ENCODE measurements around the gene NHSL1. TPM values are rescaled to one million over a fixed set of nuclear protein-coding genes. Genes with fewer than 3 reads are reported as not detected.

NHSL1 gene
- total and polyA plus RNA-seq, 7 donors, result 6.5 to 17.5 (median 8.6) TPM

- Histone ChIP-seq H3K36me3 (peaks cover 0 to 19% (median 4%) of the 10 kb centered on the region in 4 donors), H3K9me3 (no peaks in the 10 kb centered on the region), H3K4me1 (no peaks in the 10 kb centered on the region), H3K4me3 (no peak overlapping the region), H3K27me3 (no peaks in the 10 kb centered on the region), H3K27ac (no peak overlapping the region)
- DNase-seq, result no peak
- TF ChIP-seq EP300 (IDR thresholded peaks at IDR 0.05), result no peak
- intact Hi-C loops (cut with DNase I), result no loop called here
- WGBS, 2 donors, result 96 to 98% methylated on average over 4 of the region's 4 CpGs
Measured at GRCh38 chr6:138420356-138420755, 78.9 kb downstream of the NHSL1 start.

GRCh38 chr6:138419766-138420165 lies 79.5 kb downstream of the NHSL1 start:
- TF ChIP-seq EP300 (IDR thresholded peaks at IDR 0.05) (no peak), POLR2A (IDR thresholded peaks at IDR 0.05) (no peak), CTCF (IDR thresholded peaks at IDR 0.05) (no peak), POLR2AphosphoS5 (IDR thresholded peaks at IDR 0.05) (no peak)
- intact Hi-C loops (cut with DNase I), result no loop called here
- 96 to 98% methylated on average over 3 of the region's 3 CpGs for WGBS, 2 donors
- Histone ChIP-seq H3K36me3 (peaks cover 0 to 19% (median 4%) of the 10 kb centered on the region in 4 donors), H3K27me3 (no peaks in the 10 kb centered on the region), H3K4me3 (no peak overlapping the region), H3K9me3 (no peaks in the 10 kb centered on the region), H3K4me1 (no peaks in the 10 kb centered on the region), H3K27ac (no peak overlapping the region)
- no peak for DNase-seq

GRCh38 chr6:138418118-138418742 lies 81.1 kb downstream of the NHSL1 start:
- H3K9me3 ChIP-seq, result no peaks in the 10 kb centered on the region
- TF ChIP-seq POLR2A (IDR thresholded peaks at IDR 0.05) (no peak), POLR2AphosphoS5 (IDR thresholded peaks at IDR 0.05) (no peak), CTCF (IDR thresholded peaks at IDR 0.05) (no peak), EP300 (IDR thresholded peaks at IDR 0.05) (no peak)
- H3K4me1 ChIP-seq, result no peaks in the 10 kb centered on the region
- intact Hi-C loops (cut with DNase I), result no loop called here
- no peak overlapping the region for H3K4me3 ChIP-seq
- WGBS, 2 donors, result 96 to 97% methylated on average over 3 of the region's 3 CpGs
- no peak overlapping the region for H3K27ac ChIP-seq
- peaks cover 0 to 28% (median 4%) of the 10 kb centered on the region in 4 donors for H3K36me3 ChIP-seq
- DNase-seq, result no peak
- no peaks in the 10 kb centered on the region for H3K27me3 ChIP-seq

- Histone ChIP-seq H3K27me3 (no peaks in the 10 kb centered on the region), H3K4me1 (no peaks in the 10 kb centered on the region), H3K9me3 (no peaks in the 10 kb centered on the region), H3K36me3 (peaks cover 0 to 34% (median 9%) of the 10 kb centered on the region in 4 donors), H3K4me3 (no peak overlapping the region), H3K27ac (no peak overlapping the region)
- 90 to 95% methylated on average over 3 of the region's 3 CpGs for WGBS, 2 donors
- TF ChIP-seq POLR2A (IDR thresholded peaks at IDR 0.05) (no peak), POLR2AphosphoS5 (IDR thresholded peaks at IDR 0.05) (no peak), EP300 (IDR thresholded peaks at IDR 0.05) (no peak), CTCF (IDR thresholded peaks at IDR 0.05) (no peak)
- DNase-seq, result no peak
- intact Hi-C loops (cut with DNase I), result no loop called here
Measured at GRCh38 chr6:138417493-138418117, 81.7 kb downstream of the NHSL1 start.

GRCh38 chr6:138416206-138416605 lies 83.1 kb downstream of the NHSL1 start:
- no peaks in the 10 kb centered on the region for H3K9me3 ChIP-seq
- TF ChIP-seq EP300 (IDR thresholded peaks at IDR 0.05) (no peak), POLR2AphosphoS5 (IDR thresholded peaks at IDR 0.05) (peak in 1 of 4 donors; percentile 1)
- no peak for DNase-seq
- H3K36me3 ChIP-seq, result peaks cover 0 to 48% (median 17%) of the 10 kb centered on the region in 4 donors
- WGBS, 2 donors, result 94 to 97% methylated on average over 4 of the region's 4 CpGs
- H3K4me3 ChIP-seq, result no peak overlapping the region
- no peaks in the 10 kb centered on the region for H3K4me1 ChIP-seq
- intact Hi-C loops (cut with DNase I), result no loop called here
- no peak overlapping the region for H3K27ac ChIP-seq
- no peaks in the 10 kb centered on the region for H3K27me3 ChIP-seq

Data from sigmoid colon (tissue), 7 donors.